Heart left ventricle (tissue), 13 donors: Measurements from ENCODE around the gene LINGO1.

ENCODE experiments used
- CTCF ChIP-seq, 12 donors: fragments of 200-600 bp; sonication (generic) in 4 of 12; IDR thresholded peaks; one replicate each; pipeline versions ENCODE4 v1.5.0 to v1.8.0; 2018 to 2022; ENCODE audit warnings: antibody characterized with exemption in 12 of 12, mild to moderate bottlenecking in 5 of 12
- POLR2A ChIP-seq, 2 donors: fragments of 450-650 bp; IDR thresholded peaks; one replicate each; pipeline ENCODE4 v1.6.1; 2017; ENCODE audit warnings: antibody characterized with exemption in 2 of 2, mild to moderate bottlenecking in 2 of 2, moderate library complexity in 2 of 2
- donor health status: ischemic (EF 13 %, LVEDD 7.1; RV severe dilation, severe dysfunction).
- donor health status: DM: no; HTN: yes; CAD: no.
- donor health status: DM: no; HTN: no; CAD: no.
- donor health status: ischemic (EF 25% LVEDD 6.9; RV normal size, moderate dysfunction).
- donor health status: ischemic (EF 25% LVEDD 5.7; RV mildly dilated, moderate dysfunction).
- donor health status: ischemic (EF 35%, LVEDD 5.7; RV mildly dilated, moderate dysfunction).
- donor health status: nonischemic (EF 11% LVEDD 7.7; RV severe dilation, severe dysfunction).
- donor health status: DM: yes; HTN: yes; CAD: no.
- donor health status: PGD.
- donor health status: ischemic (EF 29% LVEDD 5.4; RV normal size, mild dysfunction).
- donor health status: nonischemic (EF 23%, LVEDD 6.1; RV moderate dilation, normal function).

GRCh38 chr15:77637851-77638692 is 5.4 kb upstream of the LINGO1 start:
- TF ChIP-seq CTCF (IDR thresholded peaks at IDR 0.05) (no peak), POLR2A (IDR thresholded peaks at IDR 0.05) (no peak)
